BE2C (cell line): Measurements from ENCODE around the gene HMG20A.

ENCODE experiments used
- DNase-seq: peaks from one replicate; pipeline ENCODE4 v3.0.0-alpha.2; 2020
- H3K27me3 ChIP-seq: fragments of 250-450 bp; sonication (Bioruptor Pico); 2 replicates; pipeline ENCODE4 v1.5.1; 2020; ENCODE audit warnings: mild to moderate bottlenecking
- H3K36me3 ChIP-seq: fragments of 250-450 bp; sonication (Bioruptor Pico); 2 replicates; pipeline ENCODE4 v1.5.1; 2020; ENCODE audit warnings: mild to moderate bottlenecking
- H3K4me1 ChIP-seq: fragments of 250-450 bp; sonication (Bioruptor Pico); 2 replicates; pipeline ENCODE4 v1.5.1; 2020
- H3K4me3 ChIP-seq: 2 replicates; pipeline ENCODE4 v1.5.1; 2011; ENCODE audit warnings: low read depth, low read length
- H3K9me3 ChIP-seq: fragments of 250-450 bp; sonication (Bioruptor Pico); 2 replicates; pipeline ENCODE4 v1.5.1; 2020
- TF ChIP-seq, protein P1 (sequence below): IDR thresholded peaks from 2 replicates; pipeline ENCODE4 v1.5.1; 2012; ENCODE audit warnings: mild to moderate bottlenecking, low read depth, low read length

Gene HMG20A

DNA sequence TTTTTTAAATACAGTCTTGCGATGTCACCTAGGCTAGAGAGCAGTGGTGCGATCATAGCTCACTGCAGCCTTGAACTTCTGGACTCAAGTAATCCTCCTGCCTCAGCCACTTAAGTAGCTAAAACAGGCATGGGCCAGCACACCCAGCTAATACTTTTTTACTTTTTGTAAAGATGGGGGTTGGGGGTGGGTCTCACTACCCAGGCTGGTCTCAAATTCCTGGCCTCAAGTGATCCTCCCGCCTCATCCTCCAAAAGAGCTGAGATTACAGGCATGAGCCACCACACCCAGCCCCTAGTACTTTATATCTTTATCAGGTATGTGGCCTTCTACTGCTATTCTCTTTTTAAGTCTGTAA, 9.1 kb upstream of the HMG20A start:
- Histone ChIP-seq H3K4me3 (no peak overlapping the region), H3K36me3 (no peaks in the 10 kb centered on the region), H3K27me3 (no peaks in the 10 kb centered on the region), H3K9me3 (no peaks in the 10 kb centered on the region), H3K4me1 (no peaks in the 10 kb centered on the region)
- TF ChIP-seq, protein P1, sequence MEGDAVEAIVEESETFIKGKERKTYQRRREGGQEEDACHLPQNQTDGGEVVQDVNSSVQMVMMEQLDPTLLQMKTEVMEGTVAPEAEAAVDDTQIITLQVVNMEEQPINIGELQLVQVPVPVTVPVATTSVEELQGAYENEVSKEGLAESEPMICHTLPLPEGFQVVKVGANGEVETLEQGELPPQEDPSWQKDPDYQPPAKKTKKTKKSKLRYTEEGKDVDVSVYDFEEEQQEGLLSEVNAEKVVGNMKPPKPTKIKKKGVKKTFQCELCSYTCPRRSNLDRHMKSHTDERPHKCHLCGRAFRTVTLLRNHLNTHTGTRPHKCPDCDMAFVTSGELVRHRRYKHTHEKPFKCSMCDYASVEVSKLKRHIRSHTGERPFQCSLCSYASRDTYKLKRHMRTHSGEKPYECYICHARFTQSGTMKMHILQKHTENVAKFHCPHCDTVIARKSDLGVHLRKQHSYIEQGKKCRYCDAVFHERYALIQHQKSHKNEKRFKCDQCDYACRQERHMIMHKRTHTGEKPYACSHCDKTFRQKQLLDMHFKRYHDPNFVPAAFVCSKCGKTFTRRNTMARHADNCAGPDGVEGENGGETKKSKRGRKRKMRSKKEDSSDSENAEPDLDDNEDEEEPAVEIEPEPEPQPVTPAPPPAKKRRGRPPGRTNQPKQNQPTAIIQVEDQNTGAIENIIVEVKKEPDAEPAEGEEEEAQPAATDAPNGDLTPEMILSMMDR: no peak
- DNase-seq: no peak

DNA sequence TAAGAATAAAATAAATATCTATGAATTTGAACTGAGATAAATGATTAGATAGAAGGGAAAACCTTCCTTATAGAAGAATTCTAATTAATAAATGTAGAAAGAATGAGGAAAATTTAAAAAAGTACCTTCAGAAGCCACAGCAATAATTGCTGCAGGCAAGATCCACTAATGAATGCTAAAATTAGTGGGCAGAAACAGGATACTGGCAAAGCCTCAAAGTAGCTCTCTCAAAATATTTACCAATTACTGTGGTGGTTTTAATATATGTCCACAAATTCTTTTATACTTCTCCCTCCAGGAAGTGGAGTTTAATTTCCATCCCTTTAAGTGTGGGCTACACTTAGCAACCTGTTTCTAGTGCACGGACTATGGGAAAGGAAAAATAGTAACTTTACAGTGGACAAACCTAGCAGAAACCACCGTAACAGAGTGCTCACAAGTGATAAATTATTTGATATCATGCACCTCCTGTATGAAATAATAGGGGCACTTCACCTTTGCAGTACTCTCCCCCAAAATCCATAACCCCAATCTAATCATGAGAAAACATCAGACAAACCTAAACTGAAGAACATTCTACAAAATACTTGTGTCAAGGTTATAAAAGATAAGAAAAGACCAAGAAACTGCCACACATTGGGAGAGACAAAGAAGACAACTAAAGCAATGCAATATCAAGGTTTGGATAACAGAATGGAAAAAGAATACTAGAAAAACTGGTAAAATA, 7.6 kb upstream of the HMG20A start:
- no peaks in the 10 kb centered on the region for H3K4me1 ChIP-seq
- DNase-seq: no peak
- no peaks in the 10 kb centered on the region for H3K27me3 ChIP-seq
- no peaks in the 10 kb centered on the region for H3K36me3 ChIP-seq
- no peak overlapping the region for H3K4me3 ChIP-seq
- H3K9me3 ChIP-seq: no peaks in the 10 kb centered on the region
- TF ChIP-seq, protein P1: no peak

DNA sequence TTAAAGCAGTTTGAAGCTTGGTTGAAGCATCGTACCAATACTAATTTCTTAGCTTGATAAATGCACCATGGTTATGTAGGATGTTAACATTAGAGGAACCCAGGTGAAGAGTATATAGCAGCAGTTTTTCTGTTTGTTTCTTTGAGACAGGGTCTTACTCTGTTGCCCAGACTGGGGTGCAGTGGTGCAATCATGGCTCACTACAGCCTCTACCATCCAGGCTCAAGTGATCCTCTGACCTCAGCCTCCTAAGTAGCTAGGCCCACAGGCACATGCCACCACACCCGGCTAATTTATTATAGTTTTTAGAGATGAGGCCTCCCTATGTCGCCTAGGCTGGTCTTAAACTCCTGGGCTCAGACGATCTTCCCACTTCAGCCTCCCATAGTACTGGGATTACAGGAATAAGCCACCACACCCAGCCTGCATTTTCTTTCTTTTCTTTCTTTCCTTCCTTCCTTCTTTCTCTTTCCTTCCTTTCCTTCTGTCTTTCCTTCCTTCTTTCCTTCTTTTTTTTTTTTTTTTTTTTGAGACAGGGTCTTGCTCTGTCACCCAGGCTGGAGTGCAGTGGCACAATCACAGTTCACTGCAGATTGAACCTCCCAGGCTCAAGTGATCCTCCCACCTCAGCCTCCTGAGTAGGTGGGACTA, 6.9 kb upstream of the HMG20A start:
- Histone ChIP-seq H3K27me3 (peaks cover 3% of the 10 kb centered on the region; the same call in 1 of the 2 replicates), H3K36me3 (no peaks in the 10 kb centered on the region), H3K9me3 (no peaks in the 10 kb centered on the region), H3K4me3 (no peak overlapping the region), H3K4me1 (no peaks in the 10 kb centered on the region)
- TF ChIP-seq, protein P1: no peak
- DNase-seq: no peak

DNA sequence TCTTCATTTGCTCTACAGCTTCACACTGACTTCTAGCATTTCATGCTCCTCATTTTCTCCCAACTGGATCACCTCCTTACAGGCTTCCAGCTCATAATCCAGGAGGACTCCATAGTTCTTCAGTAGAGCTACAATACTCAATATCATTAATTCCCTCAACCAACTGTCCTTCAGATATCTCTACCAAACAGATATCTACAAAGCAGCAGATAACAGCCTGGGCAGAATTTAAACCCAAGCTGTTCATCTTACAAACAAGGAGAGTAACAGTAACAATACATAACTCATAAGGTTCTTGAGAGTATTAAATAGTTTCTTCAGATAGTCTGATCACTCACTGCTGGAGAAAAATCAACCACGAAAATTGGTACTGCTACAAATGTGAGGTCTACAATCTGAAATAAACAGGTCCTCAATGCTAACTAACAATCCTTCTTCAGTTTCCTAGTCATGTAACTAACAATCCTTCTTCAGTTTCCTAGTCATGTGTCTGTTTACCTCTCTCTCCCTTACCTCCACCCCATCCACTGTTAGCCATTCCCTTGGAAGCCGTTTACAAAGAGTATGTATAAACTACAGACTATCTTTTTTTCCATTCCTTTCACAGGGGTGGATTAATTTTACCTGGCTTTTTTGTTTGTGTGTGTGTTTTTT, 5.8 kb upstream of the HMG20A start:
- DNase-seq: no peak
- TF ChIP-seq, protein P1: no peak
- Histone ChIP-seq H3K36me3 (no peaks in the 10 kb centered on the region), H3K4me3 (no peak overlapping the region), H3K9me3 (no peaks in the 10 kb centered on the region), H3K4me1 (no peaks in the 10 kb centered on the region), H3K27me3 (peaks cover 8% of the 10 kb centered on the region; the same call in 1 of the 2 replicates)

DNA sequence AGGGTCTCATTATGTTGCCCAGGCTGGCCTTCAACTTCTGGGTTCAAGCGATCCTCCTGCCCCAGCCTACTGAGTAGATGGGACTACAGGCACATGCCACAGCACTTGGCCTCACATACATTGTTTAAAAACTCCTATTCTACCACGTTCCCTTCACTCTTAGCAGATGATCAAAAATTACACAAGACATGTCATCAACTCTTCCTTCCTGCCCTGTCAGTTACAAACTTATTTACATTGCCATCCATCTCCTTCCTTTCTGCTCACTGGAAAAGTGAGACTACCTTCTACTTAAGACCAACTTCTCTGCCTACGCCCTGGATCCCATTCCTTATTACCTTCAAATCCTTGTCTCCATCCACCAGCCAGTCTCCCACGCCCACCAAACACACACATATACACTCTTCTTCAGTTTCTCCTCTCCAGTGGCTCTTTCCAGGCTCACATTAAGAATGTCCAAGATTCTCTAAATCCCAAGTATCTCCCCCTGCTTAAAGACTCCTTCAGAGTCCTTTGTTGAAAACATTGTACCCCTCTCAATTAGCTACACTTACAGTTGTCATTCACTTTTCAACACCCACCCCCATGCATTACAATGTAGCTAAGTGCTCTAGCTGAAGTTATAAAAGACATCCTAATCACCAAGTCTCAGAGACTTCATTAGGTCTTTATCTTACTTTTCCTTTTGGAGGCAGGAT, 5.1 kb upstream of the HMG20A start:
- TF ChIP-seq, protein P1: no peak
- DNase-seq: no peak
- no peaks in the 10 kb centered on the region for H3K36me3 ChIP-seq
- H3K4me3 ChIP-seq: no peak overlapping the region
- no peaks in the 10 kb centered on the region for H3K9me3 ChIP-seq
- H3K27me3 ChIP-seq: peaks cover 8% of the 10 kb centered on the region; the same call in 1 of the 2 replicates
- no peaks in the 10 kb centered on the region for H3K4me1 ChIP-seq
